GM12873 (cell line): ENCODE results near the gene CMPK2.

ENCODE experiments used
- TF ChIP-seq, protein P1 (sequence below): IDR thresholded peaks from 2 replicates; pipeline ENCODE4 v1.5.1; 2012; ENCODE audit warnings: low read depth, mild to moderate bottlenecking, moderate library complexity, low read length, control low read depth; ENCODE audit not compliant: insufficient read depth; ENCODE audit errors: missing control alignments

Gene CMPK2

GRCh38 chr2:6852195-6852594 lies 13.5 kb downstream of the CMPK2 start:
- TF ChIP-seq, protein P1, sequence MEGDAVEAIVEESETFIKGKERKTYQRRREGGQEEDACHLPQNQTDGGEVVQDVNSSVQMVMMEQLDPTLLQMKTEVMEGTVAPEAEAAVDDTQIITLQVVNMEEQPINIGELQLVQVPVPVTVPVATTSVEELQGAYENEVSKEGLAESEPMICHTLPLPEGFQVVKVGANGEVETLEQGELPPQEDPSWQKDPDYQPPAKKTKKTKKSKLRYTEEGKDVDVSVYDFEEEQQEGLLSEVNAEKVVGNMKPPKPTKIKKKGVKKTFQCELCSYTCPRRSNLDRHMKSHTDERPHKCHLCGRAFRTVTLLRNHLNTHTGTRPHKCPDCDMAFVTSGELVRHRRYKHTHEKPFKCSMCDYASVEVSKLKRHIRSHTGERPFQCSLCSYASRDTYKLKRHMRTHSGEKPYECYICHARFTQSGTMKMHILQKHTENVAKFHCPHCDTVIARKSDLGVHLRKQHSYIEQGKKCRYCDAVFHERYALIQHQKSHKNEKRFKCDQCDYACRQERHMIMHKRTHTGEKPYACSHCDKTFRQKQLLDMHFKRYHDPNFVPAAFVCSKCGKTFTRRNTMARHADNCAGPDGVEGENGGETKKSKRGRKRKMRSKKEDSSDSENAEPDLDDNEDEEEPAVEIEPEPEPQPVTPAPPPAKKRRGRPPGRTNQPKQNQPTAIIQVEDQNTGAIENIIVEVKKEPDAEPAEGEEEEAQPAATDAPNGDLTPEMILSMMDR, result no peak

DNA sequence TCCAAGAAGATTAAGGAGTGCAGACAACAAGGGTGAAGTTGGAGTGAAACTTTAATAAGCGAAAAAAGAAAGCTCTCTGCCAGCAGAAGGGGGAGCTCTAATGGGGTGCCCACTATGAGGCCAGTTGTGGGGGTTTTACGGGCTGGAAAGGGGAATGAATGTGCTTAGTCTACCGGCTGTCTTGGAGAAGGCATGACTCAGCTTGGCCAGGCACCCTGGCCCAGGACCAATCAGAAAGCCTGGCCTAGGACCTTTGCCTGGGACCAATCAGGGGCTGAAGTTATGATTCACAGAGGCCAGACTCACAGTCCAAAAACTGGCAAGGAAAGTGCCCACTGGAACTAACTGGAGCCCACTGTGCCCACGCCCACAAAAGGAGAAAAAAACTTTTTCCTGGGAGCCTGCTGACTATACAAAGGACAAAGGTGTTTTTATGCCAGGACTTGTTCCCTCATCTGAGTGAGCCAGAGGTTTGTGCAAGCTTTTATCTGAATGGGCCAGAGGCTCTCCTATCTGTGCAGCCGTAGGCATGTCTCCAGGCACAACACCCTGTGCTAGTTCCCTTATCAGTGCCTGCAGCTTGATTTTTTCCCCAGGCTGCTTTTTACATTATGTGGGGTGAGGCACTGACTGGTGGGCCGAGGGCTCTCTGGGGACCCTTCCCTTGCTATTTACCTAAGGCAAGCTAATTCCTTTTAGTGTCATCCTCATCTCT lies 18.6 kb downstream of the CMPK2 start:
- TF ChIP-seq, protein P1, result no peak

DNA sequence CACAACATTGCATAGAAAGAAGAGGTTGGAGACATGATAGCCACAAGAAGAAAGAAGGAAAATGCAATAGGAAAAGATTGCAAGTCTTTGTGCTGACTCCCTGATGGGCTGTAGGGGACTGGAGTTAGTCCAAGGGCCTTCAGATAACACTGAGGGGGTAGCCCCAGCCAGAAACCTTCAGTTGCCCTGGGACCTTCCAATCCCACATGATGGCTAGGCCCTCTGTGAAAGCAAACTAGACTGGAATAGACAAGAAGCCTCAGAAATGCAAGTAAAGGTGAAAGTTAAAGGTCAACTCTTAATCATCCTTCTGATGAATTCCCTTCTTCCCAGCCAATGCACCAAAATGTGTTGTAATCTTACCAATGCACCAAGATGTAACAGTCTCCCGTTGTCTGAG lies 19.2 kb downstream of the CMPK2 start:
- TF ChIP-seq, protein P1, result no peak

GRCh38 chr2:6845903-6846302 lies 19.8 kb downstream of the CMPK2 start:
- TF ChIP-seq, protein P1, result no peak

DNA sequence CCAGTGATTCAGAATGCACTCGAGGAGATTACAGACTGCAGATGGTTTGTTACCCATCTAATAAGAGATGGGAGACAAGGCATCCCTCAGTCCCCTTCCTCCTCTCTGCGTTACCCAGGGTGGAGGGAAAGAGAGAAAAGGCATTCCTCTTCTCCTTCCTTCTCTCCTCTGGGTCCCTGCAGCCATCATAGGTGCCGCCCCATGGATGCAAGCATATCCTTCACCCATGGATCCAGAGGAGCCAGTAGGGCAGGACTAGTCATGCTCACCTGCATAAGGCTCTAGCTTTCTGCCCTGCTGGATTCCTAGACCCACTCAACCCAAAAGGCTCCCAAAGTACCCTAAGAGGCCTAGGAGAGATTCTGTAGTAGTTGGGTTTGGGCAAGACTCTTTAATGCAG lies 20.4 kb downstream of the CMPK2 start:
- TF ChIP-seq, protein P1, result no peak

DNA sequence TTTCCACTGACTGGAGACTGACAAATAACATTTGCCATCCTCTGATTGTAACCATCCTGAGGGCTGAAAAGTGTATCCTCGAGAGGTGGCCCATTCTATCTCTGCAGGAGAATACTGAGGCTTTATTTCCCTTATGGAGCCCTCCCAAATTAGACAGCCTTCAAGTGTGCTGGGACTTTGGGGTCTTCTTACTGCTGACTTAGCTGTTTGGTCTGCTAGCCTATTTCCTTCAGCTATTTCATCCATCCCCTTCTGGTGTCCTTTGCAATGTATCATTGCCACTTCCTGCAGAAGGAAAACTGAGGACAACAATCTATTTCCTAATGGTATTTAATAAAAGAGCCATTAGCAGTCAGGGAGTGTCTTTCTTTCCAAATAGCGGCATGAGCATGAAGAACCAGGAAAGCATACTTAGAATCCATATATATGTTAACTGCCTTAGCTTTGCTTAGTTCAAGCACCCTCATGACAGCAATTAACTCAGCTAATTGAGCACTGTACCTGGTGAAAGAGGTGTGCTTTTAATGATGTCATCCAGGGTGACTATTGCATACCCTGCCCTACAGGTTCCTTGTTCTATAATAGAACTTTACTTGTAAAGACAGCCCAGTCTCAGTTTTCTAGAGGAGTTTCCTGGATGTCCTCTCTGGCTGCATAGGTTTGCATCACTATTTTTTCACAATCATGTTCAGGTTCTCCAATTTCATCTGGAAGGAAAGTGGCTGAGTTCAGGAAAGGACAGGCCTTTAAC lies 24.0 kb downstream of the CMPK2 start:
- TF ChIP-seq, protein P1, result no peak

- TF ChIP-seq, protein P1, result no peak
These were observed 26.9 kb downstream of the CMPK2 start for GRCh38 chr2:6838673-6839319.
